C4-2B (cell line): ENCODE data around the gene KCNQ5.

Experiments
- ZFX ChIP-seq: fragments of 450-650 bp; IDR thresholded peaks from 2 replicates; pipeline ENCODE4 v1.6.1; 2017
- TF ChIP-seq, protein P1 (sequence below): fragments of 450-650 bp; conservative IDR thresholded peaks from 2 replicates; pipeline ENCODE4 v1.5.1; 2017; ENCODE audit warnings: mild to moderate bottlenecking

DNA sequence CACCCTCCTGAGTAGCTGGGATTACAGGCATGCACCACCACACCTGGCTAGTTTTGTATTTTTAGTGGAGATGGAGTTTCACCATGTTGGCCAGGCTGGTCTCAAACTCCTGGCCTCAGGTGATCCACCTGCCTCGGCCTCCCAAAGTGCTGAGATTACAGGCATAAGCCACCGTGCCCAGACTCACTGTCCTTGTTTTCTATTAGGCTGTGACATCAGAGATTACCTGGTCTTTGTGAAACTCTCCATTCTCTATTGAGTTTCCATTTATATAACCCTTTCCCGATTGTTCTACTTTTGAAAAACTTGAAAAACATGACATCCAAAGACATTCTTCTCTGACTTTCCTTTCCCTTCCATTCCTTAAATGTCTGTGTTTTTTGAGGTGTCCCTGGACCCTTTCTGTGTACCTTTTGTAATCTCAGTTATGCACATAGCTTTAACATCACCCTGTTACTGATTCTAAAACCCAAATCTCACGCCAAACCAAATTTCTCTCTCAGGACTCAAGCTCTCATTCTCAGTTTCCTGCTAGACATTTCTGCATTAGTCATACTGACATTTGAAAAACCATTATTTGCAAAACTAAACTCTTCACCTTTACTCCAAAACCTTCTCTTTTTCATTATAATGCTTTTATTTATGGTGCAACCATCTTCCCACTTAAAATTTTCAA is 466.4 kb downstream of the KCNQ5 start:
- TF ChIP-seq, protein P1, sequence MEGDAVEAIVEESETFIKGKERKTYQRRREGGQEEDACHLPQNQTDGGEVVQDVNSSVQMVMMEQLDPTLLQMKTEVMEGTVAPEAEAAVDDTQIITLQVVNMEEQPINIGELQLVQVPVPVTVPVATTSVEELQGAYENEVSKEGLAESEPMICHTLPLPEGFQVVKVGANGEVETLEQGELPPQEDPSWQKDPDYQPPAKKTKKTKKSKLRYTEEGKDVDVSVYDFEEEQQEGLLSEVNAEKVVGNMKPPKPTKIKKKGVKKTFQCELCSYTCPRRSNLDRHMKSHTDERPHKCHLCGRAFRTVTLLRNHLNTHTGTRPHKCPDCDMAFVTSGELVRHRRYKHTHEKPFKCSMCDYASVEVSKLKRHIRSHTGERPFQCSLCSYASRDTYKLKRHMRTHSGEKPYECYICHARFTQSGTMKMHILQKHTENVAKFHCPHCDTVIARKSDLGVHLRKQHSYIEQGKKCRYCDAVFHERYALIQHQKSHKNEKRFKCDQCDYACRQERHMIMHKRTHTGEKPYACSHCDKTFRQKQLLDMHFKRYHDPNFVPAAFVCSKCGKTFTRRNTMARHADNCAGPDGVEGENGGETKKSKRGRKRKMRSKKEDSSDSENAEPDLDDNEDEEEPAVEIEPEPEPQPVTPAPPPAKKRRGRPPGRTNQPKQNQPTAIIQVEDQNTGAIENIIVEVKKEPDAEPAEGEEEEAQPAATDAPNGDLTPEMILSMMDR = no peak
- no peak for TF ChIP-seq ZFX
